Endothelial cell of umbilical vein (primary cell): ENCODE results near the gene FOXL2. TPM values are rescaled to one million over a fixed set of nuclear protein-coding genes. Genes with fewer than 3 reads are reported as not detected.

Experiments
- BruUV-seq: library from RNA; stranded (reverse); fragments of 400-500 nt; replicated peaks from 2 replicates; lab custom pipeline; 2021; lab: Mats Ljungman, UMichigan
- CTCF ChIA-PET: fragments of 300-600, 350-600 bp; sonication (Branson Sonifier 250); formaldehyde crosslinking; loops from one replicate; lab custom pipeline; 2021; ENCODE audit warnings: antibody characterized with exemption, inconsistent platforms; lab: Charles Lee
- POLR2A ChIA-PET: fragments of 300-600, 350-600 bp; sonication (Branson Sonifier 250); formaldehyde crosslinking; loops from one replicate; lab custom pipeline; 2021; ENCODE audit warnings: antibody characterized with exemption, inconsistent platforms; lab: Charles Lee
- DNase-seq: peaks from one replicate; pipeline ENCODE4 v3.0.0-alpha.2; 2011; ENCODE audit warnings: low read depth, low spot score
- FAIRE-seq: peaks from 2 replicates; lab custom pipeline; 2011; peaks lifted over from hg19 to GRCh38; lab: Jason Lieb, UNC
- H2AFZ ChIP-seq: 2 replicates; pipeline ENCODE4 v1.6.0; 2012; ENCODE audit warnings: low read depth, low read length, control low read depth, inconsistent platforms
- H3K27ac ChIP-seq: 2 replicates; pipeline ENCODE4 v1.5.1; 2011; ENCODE audit warnings: low read depth, mild to moderate bottlenecking, control low read depth, low read length, moderate library complexity; ENCODE audit not compliant: insufficient read depth
- H3K27me3 ChIP-seq, 2 experiments: 2 replicates each; pipeline versions ENCODE4 v1.6.0 to v1.6.1; 2011; ENCODE audit warnings: low read length in 2 of 2, mixed read lengths in 1 of 2; ENCODE audit not compliant: control insufficient read depth in 2 of 2, insufficient read depth in 2 of 2
- H3K36me3 ChIP-seq, 2 experiments: 2 replicates in 1 of 2; 3 replicates in 1 of 2; pipeline ENCODE4 v1.5.1; 2011; ENCODE audit warnings: low read length in 2 of 2, mild to moderate bottlenecking in 1 of 2, moderate library complexity in 1 of 2; ENCODE audit not compliant: control insufficient read depth in 2 of 2, insufficient read depth in 2 of 2; ENCODE audit errors: extremely low read depth in 1 of 2
- H3K4me1 ChIP-seq: 3 replicates; pipeline ENCODE4 v1.5.1; 2011; ENCODE audit warnings: mild to moderate bottlenecking, low read length; ENCODE audit not compliant: control insufficient read depth, insufficient read depth; ENCODE audit errors: extremely low read depth
- H3K4me2 ChIP-seq: 2 replicates; pipeline ENCODE4 v1.6.1; 2011; ENCODE audit warnings: low read length, control low read depth, mixed read lengths; ENCODE audit not compliant: insufficient read depth
- H3K4me3 ChIP-seq, 3 experiments: fragments of 200-600 bp in 1 of 3; sonication (generic), shearing (Covaris generic) in 1 of 3; replicated peaks in 1 of 3; 2 replicates each; pipeline ENCODE4 v1.5.1; 2011 to 2016; ENCODE audit warnings: control low read depth in 3 of 3, low read length in 3 of 3, mild to moderate bottlenecking in 2 of 3, inconsistent platforms in 1 of 3, low read depth in 1 of 3, moderate library complexity in 1 of 3; ENCODE audit not compliant: insufficient read depth in 1 of 3
- H3K79me2 ChIP-seq: 2 replicates; pipeline ENCODE4 v1.6.0; 2012; ENCODE audit warnings: low read length, inconsistent platforms; ENCODE audit not compliant: control insufficient read depth, insufficient read depth
- H3K9ac ChIP-seq: replicated peaks from 2 replicates; pipeline ENCODE3; 2011; ENCODE audit warnings: low read length, control low read depth; ENCODE audit not compliant: insufficient read depth; ENCODE audit errors: extremely low read depth
- H3K9me1 ChIP-seq: replicated peaks from 3 replicates; pipeline ENCODE4 v1.6.0; 2011; ENCODE audit warnings: mild to moderate bottlenecking, low read length; ENCODE audit not compliant: control insufficient read depth, insufficient read depth; ENCODE audit errors: extremely low read depth
- H3K9me3 ChIP-seq: replicated peaks from 2 replicates; pipeline ENCODE4 v1.5.1; 2012; ENCODE audit warnings: low read length, inconsistent platforms; ENCODE audit not compliant: control insufficient read depth, insufficient read depth
- H4K20me1 ChIP-seq: replicated peaks from 2 replicates; pipeline ENCODE3; 2011; ENCODE audit warnings: mild to moderate bottlenecking, low read length; ENCODE audit not compliant: control insufficient read depth, insufficient read depth; ENCODE audit errors: extremely low read depth
- EZH2 ChIP-seq: IDR thresholded peaks from 2 replicates; pipeline ENCODE4 v1.6.1; 2012; ENCODE audit warnings: borderline replicate concordance, low read depth, mild to moderate bottlenecking, moderate library complexity, low read length, inconsistent platforms; ENCODE audit not compliant: severe bottlenecking
- FOS ChIP-seq: IDR thresholded peaks from 2 replicates; pipeline ENCODE4 v1.6.1; 2011; ENCODE audit warnings: mild to moderate bottlenecking, low read length, moderate library complexity, borderline replicate concordance; ENCODE audit not compliant: insufficient read depth
- POLR2AphosphoS5 ChIP-seq: IDR thresholded peaks from 2 replicates; pipeline ENCODE4 v1.6.1; 2012; ENCODE audit warnings: low read depth, mild to moderate bottlenecking, control low read depth, low read length, moderate library complexity; ENCODE audit not compliant: insufficient read depth
- dilution Hi-C: fragments of 300-500 bp; cut with MboI; formaldehyde crosslinking; loops from one replicate; pipeline ENCODE4 v1.15.0; 2019; ENCODE audit warnings: low sequenced_read_pairs; ENCODE audit not compliant: extremely low pct_ligation_motif_present
- intact Hi-C: fragments of 100-400 bp; cut with micrococcal nuclease; formaldehyde crosslinking; loops from one replicate; pipeline ENCODE4 v1.10.0; 2022
- polyA plus RNA-seq, 4 experiments: library from polyadenylated mRNA; depleted of rRNA in 3 of 4; stranded (reverse) in 3 of 4; unstranded in 1 of 4; fragments of >200 nt; gene quantifications; 2 replicates each; pipeline versions ENCODE4 v1.2.1 to v1.2.3, GENCODE V29; 2011 to 2012; ENCODE audit warnings: missing spikeins in 1 of 4
- total RNA-seq: library from RNA; stranded (reverse); gene quantifications from 2 replicates; pipeline ENCODE4 v1.2.3, GENCODE V29; 2021

FOXL2 gene
- total and polyA plus RNA-seq, 2 donors (not counting 3 experiments of a cell fraction or from before 2014, with no cell fraction given) = not detected

DNA sequence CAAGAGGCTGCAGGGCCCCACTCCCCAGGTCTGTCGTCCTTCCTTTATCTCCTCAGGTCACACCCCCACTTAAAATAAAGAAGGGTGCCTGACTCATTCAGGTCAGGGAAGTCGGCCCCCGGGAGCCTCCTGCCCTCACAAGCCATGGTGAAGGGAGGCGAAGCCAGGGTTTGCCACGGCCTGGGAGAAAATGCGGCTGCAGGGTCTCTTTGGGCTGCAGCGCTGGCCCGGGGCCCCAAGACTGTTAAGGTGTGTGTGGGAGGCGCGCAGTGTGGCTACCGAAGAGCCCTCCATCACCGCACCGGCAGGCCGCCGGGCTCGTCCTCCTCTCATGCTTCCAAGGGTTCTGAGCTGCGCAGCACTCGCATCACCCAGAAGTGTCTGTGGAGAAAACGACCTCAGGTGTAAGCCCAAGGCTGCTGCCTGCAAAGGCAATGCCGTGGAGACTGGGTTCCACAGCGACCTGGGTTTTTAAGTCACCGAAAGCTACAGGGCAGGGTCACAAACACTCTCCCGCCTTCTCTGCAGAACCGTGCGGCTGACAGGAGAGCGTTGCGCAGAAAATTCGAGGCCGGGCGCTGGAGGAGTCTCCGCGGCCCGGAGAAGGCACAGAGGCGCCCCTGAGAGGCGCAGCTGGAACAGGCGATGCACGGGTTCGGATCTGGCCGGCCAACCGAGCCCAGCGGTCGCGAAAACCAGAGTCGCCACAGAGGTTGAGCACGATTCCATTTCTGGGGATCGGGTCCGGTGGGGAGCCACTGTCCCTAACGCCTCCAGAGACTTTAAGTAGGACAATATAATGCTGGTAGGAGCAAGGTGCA lies 8.7 kb downstream of the FOXL2 start:
- H3K4me1 ChIP-seq = peaks cover 7% of the 10 kb centered on the region
- no peaks in the 10 kb centered on the region for H3K9me3 ChIP-seq
- CTCF ChIA-PET = interaction anchor here (1.1 to 1.5 kb wide), 2 partner anchors 12 to 15 kb away, joined by 4 read pairs; no protein-coding TSS in a partner anchor
- dilution Hi-C loops = no loop called here
- H3K4me2 ChIP-seq = no peak overlapping the region
- no peaks in the 10 kb centered on the region for H3K36me3 ChIP-seq
- POLR2A ChIA-PET = no interaction called here
- H3K27ac ChIP-seq = no peak overlapping the region
- no peak for TF ChIP-seq FOS
- TF ChIP-seq EZH2 = peak; percentile 91
- no peak for FAIRE-seq
- no peaks in the 10 kb centered on the region for H3K79me2 ChIP-seq
- no peak overlapping the region for H3K9ac ChIP-seq
- H2AFZ ChIP-seq = no peak overlapping the region
- no peak for DNase-seq
- peaks cover 72 to 88% of the 10 kb centered on the region in 2 experiments for H3K27me3 ChIP-seq
- no peaks in the 10 kb centered on the region for H4K20me1 ChIP-seq
- H3K9me1 ChIP-seq = no peaks in the 10 kb centered on the region
- intact Hi-C loops = loop anchor here (5.0 kb wide), 1 partner anchor 461 kb away; no protein-coding TSS in a partner anchor
- H3K4me3 ChIP-seq = no peak overlapping the region
- BruUV-seq = no TSS peak

DNA sequence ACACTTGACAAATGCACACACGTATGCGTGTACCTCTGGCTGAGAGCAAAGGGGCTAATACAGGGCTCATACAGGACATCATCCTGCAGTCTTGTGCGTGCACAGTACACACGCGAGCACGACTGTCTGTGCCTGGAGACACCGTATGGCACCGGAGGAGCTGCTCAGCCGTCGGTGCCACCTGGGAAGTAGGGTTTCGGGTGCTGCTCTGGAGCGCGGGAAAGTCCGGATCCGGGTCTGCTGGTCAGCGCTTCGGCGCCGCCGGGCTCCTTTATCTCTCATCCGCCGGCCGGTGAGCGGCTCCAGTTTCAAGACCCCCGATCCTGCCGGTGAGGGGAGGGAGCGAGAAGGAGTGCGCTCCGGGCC lies 9.3 kb downstream of the FOXL2 start:
- FAIRE-seq (no peak), DNase-seq (no peak)
- no peak overlapping the region for H2AFZ ChIP-seq
- TF ChIP-seq EZH2 (peak; percentile 79), POLR2AphosphoS5 (no peak)
- H3K4me2 ChIP-seq = no peak overlapping the region
- H4K20me1 ChIP-seq = no peaks in the 10 kb centered on the region
- H3K27me3 ChIP-seq = peaks cover 67 to 82% of the 10 kb centered on the region in 2 experiments
- dilution Hi-C loops = no loop called here
- H3K36me3 ChIP-seq = no peaks in the 10 kb centered on the region
- no peak overlapping the region for H3K4me3 ChIP-seq
- no peaks in the 10 kb centered on the region for H3K79me2 ChIP-seq
- POLR2A ChIA-PET = no interaction called here
- H3K9ac ChIP-seq = no peak overlapping the region
- H3K27ac ChIP-seq = no peak overlapping the region
- CTCF ChIA-PET = interaction anchor here (1.1 to 2.0 kb wide), 3 partner anchors 14 to 344 kb away, joined by 4 to 59 read pairs (median 31); partner anchors contain the start of gene CEP70
- no TSS peak for BruUV-seq
- no peaks in the 10 kb centered on the region for H3K9me3 ChIP-seq
- no peaks in the 10 kb centered on the region for H3K9me1 ChIP-seq
- H3K4me1 ChIP-seq = peaks cover 7% of the 10 kb centered on the region
- intact Hi-C loops = loop anchor here (2.0 to 5.0 kb wide), 2 partner anchors 391 to 460 kb away; no protein-coding TSS in a partner anchor
